Calu3 (cell line): ENCODE measurements around the gene PI4KA. TPM values are rescaled to one million over a fixed set of nuclear protein-coding genes. Genes with fewer than 3 reads are reported as not detected.
"Not testable (repeated sequence)": the region's sequence is repeated elsewhere in the genome, so short reads cannot be mapped to it uniquely, and the experiment has no call there.

Experiments
- BruUV-seq: library from RNA; stranded (reverse); fragments of 400-500 nt; replicated peaks from 2 replicates; lab custom pipeline; 2021; lab: Mats Ljungman, UMichigan
- CTCF ChIA-PET: fragments of 300-600 bp; sonication (Branson Sonifier 250); formaldehyde crosslinking; loops from one replicate; lab custom pipeline; 2022; ENCODE audit warnings: antibody characterized with exemption; lab: Charles Lee
- DNase-seq: peaks from one replicate; pipeline ENCODE4 v3.0.0; 2022
- H3K27ac Mint-ChIP-seq: one replicate; pipeline ENCODE4 v1.8.0; 2022; ENCODE audit warnings: mixed read lengths; ENCODE audit not compliant: unreplicated experiment
- H3K27me3 Mint-ChIP-seq: one replicate; pipeline ENCODE4 v1.8.0; 2022; ENCODE audit warnings: mixed read lengths; ENCODE audit not compliant: unreplicated experiment
- H3K36me3 Mint-ChIP-seq: one replicate; pipeline ENCODE4 v1.8.0; 2022; ENCODE audit warnings: mild to moderate bottlenecking, moderate library complexity, mixed read lengths; ENCODE audit not compliant: insufficient read depth, unreplicated experiment
- H3K4me1 Mint-ChIP-seq: one replicate; pipeline ENCODE4 v1.8.0; 2022; ENCODE audit warnings: mild to moderate bottlenecking, low read depth, mixed read lengths; ENCODE audit not compliant: unreplicated experiment
- H3K4me3 Mint-ChIP-seq: one replicate; pipeline ENCODE4 v1.8.0; 2022; ENCODE audit warnings: mild to moderate bottlenecking, low read depth, moderate library complexity, mixed read lengths; ENCODE audit not compliant: unreplicated experiment
- H3K9me3 Mint-ChIP-seq: one replicate; pipeline ENCODE4 v1.8.0; 2022; ENCODE audit warnings: low read depth, mixed read lengths; ENCODE audit not compliant: unreplicated experiment
- intact Hi-C: fragments of 100-400 bp; cut with micrococcal nuclease; formaldehyde crosslinking; loops from one replicate; pipeline ENCODE4 v1.10.0; 2022; ENCODE audit not compliant: unreplicated experiment
- total RNA-seq: library from RNA; stranded (reverse); gene quantifications from 2 replicates; pipeline ENCODE4 v1.2.3, GENCODE V29; 2022
- TF ChIP-seq, protein P1 (sequence below): fragments of 200-600 bp; IDR thresholded peaks from one replicate; pipeline ENCODE4 v1.8.0; 2022; ENCODE audit warnings: antibody characterized with exemption; ENCODE audit not compliant: unreplicated experiment

Gene PI4KA
- total RNA-seq, 1 experiment from 2014 or later = 77.9 TPM

DNA sequence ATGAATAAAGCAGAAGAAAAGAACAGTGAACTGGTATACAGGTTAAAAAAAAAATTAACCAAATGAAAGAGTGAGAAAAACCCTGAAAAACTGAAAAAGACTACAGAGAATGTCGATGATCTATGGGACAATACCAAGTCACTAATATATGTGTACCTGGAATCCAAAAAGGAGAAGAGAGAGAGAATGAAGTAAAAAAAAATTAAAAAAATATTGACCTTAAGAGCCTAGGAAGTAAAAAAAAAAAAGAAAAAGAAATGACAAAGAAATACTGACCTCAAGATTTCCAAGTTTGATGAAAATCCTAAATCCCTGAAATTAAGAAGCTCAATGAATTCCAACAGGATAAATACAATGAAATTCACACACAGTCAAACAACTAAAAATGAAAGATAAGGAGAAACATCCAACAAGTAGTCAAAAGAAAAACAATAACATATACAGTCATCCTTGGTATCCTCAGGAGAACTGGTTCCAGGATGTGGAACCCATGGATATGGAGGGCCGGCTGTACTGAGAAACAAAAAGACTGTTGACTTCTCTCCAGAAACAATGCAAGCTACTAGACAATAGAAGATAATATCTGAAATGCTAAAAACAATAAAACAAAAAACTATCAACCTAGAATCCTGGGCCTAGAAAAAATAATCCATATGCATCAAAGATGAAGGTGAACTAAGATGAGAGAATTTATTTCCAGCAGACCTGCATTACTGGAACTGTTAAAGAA is 118.2 kb downstream of the PI4KA start:
- no TSS peak for BruUV-seq
- Mint-ChIP-seq H3K4me1 (no peaks in the 10 kb centered on the region), H3K36me3 (peaks cover 24% of the 10 kb centered on the region), H3K4me3 (no peak overlapping the region), H3K27ac (no peak overlapping the region), H3K9me3 (peaks cover 2% of the 10 kb centered on the region), H3K27me3 (no peaks in the 10 kb centered on the region)
- CTCF ChIA-PET = interaction anchor here (0.6 kb wide), 1 partner anchor 165 kb away, joined by 3 read pairs; no protein-coding TSS in a partner anchor
- intact Hi-C loops = loop anchor here (2.0 kb wide), 1 partner anchor 134 kb away; no protein-coding TSS in a partner anchor
- DNase-seq = no peak
- TF ChIP-seq, protein P1, sequence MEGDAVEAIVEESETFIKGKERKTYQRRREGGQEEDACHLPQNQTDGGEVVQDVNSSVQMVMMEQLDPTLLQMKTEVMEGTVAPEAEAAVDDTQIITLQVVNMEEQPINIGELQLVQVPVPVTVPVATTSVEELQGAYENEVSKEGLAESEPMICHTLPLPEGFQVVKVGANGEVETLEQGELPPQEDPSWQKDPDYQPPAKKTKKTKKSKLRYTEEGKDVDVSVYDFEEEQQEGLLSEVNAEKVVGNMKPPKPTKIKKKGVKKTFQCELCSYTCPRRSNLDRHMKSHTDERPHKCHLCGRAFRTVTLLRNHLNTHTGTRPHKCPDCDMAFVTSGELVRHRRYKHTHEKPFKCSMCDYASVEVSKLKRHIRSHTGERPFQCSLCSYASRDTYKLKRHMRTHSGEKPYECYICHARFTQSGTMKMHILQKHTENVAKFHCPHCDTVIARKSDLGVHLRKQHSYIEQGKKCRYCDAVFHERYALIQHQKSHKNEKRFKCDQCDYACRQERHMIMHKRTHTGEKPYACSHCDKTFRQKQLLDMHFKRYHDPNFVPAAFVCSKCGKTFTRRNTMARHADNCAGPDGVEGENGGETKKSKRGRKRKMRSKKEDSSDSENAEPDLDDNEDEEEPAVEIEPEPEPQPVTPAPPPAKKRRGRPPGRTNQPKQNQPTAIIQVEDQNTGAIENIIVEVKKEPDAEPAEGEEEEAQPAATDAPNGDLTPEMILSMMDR = no peak

GRCh38 chr22:20738394-20739089 is 120.1 kb downstream of the PI4KA start:
- peaks cover 28% of the 10 kb centered on the region for H3K36me3 Mint-ChIP-seq
- no peak for DNase-seq
- intact Hi-C loops = no loop called here
- H3K27ac Mint-ChIP-seq = no peak overlapping the region
- no peak overlapping the region for H3K4me3 Mint-ChIP-seq
- TF ChIP-seq, protein P1 = no peak
- no TSS peak for BruUV-seq
- no peaks in the 10 kb centered on the region for H3K27me3 Mint-ChIP-seq
- H3K4me1 Mint-ChIP-seq = no peaks in the 10 kb centered on the region
- peaks cover 2% of the 10 kb centered on the region for H3K9me3 Mint-ChIP-seq
- CTCF ChIA-PET = interaction anchor here (0.6 to 0.7 kb wide), 2 partner anchors 26 to 151 kb away, joined by 3 read pairs; no protein-coding TSS in a partner anchor

GRCh38 chr22:20736891-20737290 is 121.7 kb downstream of the PI4KA start:
- BruUV-seq, H3K4me3 Mint-ChIP-seq, H3K9me3 Mint-ChIP-seq, CTCF ChIA-PET, H3K27ac Mint-ChIP-seq, H3K4me1 Mint-ChIP-seq, H3K27me3 Mint-ChIP-seq, intact Hi-C loops, DNase-seq: not testable (repeated sequence)
- peaks cover 28% of the 10 kb centered on the region for H3K36me3 Mint-ChIP-seq

DNA sequence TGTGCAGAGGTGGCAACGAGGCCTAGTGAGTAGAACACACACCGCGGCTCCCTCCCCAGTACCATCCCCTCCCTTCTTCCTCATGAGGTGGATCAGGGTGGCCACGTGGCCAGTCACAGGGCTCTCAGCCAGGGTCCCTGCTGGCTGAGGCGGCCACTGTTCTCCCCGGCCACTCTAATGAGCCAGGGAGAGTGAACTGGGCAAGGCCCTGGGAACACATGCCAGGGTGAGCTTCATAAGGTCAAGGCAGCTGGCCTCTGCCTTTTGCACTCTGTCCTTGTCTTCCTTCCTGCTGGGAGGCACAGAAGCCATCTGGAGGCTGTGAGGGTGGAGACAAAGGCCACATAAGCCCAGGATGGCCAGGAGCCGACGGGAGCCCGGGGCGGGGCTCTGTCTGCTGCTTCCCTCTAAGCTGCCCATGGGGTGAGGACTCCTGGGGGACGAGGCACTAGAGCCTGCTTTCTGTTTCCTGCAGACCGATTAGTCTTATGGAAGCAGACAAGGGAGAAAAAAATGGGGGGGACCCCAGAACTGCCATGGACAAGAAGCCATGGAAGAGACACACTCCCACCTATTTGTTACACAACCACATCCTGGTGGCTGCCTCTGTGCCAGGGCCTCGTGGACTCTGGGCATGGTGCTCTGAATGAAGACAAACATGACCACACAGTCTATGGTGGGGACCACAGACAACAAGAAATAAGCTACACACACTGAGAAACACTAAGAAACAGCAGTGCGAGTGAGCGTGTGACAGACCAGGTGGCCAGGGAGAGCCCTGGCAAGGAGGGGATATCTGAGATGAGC is 123.1 kb downstream of the PI4KA start:
- DNase-seq, H3K4me1 Mint-ChIP-seq, H3K27me3 Mint-ChIP-seq, H3K9me3 Mint-ChIP-seq, intact Hi-C loops, H3K4me3 Mint-ChIP-seq, H3K27ac Mint-ChIP-seq, CTCF ChIA-PET, BruUV-seq: not testable (repeated sequence)
- H3K36me3 Mint-ChIP-seq = peaks cover 29% of the 10 kb centered on the region

DNA sequence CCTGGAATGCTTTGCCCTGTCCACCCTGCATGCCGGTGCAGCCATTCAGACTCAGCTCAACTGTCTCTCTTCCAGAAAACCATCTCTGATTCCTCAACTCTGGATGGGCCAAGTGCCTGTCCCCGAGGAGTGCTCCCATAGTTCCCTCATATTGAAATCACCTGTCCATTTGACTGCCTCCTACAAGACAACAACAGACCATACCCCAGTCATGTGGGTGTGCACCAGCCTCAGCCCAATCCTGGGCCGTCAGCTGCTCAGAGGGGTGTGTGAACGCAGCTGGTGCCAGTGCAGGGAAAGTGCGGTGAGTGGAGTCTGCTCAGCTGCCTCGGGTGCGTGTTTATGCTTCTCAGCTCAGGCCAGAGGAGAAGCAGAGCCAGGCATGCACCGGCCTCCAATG is 126.2 kb downstream of the PI4KA start:
- H3K9me3 Mint-ChIP-seq, CTCF ChIA-PET, H3K27ac Mint-ChIP-seq, BruUV-seq, H3K4me1 Mint-ChIP-seq, H3K4me3 Mint-ChIP-seq, H3K27me3 Mint-ChIP-seq, intact Hi-C loops, DNase-seq: not testable (repeated sequence)
- H3K36me3 Mint-ChIP-seq = peaks cover 15% of the 10 kb centered on the region
